Hematopoietic multipotent progenitor cell treated with erythropoietin and hydrocortisone succinate and interleukin-3 and kit ligand, for 17 days (in vitro differentiated cells): ENCODE data around the gene PDX1.

Experiments used
- DNase-seq: peaks from one replicate; pipeline ENCODE4 v3.0.0-alpha.2; 2015; ENCODE audit warnings: low spot score

The PDX1 gene

DNA sequence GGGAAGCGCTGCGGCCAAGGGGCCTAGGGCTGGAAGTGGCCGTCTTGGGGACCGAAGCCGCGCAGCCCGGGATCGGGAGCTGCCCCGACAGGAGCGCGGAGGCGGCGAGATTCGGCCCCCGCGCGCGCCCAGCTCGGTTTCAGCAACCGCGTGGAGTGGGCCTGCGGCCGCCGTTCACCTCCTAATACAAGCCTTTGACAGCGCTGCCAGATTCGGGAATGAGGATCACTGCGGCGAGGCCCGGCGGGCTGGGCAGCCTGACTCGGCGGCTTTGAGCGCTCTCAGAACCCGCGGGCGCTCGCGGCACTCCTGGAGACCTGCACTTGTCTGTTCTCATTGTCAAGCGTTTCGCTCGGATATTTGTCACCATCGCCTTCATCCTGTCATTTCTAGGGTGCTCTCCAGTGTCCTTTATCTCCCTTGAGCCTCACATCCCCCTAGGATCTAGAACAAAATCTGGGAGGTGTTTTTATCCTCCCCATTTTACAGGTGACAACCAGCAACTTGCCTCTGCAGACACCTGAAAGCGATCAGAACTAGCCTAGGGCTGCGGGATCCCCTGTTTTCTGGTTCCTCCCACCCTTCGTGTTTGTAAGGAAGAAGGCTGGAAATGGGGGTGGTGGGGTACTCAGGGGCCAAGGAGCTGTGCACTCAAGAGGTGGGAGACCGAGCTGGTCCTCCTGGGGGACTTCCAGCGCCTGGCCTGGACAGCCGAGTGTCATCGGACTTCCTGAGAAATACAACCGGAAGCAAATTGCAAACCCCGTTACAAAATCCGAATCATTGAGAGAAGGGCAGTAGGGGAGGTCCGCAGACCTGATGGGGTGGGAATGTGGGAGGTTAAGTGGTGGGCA, 50.8 kb downstream of the PDX1 start:
- no peak for DNase-seq

DNA sequence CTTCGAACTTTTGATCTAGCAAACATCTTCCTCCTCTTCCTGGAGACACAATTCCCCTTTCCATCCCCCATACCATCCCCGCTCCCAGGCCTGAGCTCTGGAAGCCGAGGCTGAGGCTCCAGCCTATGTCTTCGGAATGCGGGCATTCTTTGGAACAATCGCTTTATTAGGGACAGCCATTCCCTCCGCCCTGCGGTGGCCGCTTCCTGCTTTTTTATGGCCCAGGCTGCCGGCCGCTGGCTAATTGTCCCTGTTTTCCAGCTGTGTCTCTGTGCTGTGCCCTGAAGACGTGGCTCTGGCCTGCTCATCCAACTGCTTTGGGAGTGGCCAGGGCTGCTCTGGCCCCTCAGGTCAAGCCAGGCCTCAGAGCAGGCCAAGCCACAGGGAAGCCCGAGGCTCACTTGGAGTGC, 51.4 kb downstream of the PDX1 start:
- DNase-seq, result no peak

DNA sequence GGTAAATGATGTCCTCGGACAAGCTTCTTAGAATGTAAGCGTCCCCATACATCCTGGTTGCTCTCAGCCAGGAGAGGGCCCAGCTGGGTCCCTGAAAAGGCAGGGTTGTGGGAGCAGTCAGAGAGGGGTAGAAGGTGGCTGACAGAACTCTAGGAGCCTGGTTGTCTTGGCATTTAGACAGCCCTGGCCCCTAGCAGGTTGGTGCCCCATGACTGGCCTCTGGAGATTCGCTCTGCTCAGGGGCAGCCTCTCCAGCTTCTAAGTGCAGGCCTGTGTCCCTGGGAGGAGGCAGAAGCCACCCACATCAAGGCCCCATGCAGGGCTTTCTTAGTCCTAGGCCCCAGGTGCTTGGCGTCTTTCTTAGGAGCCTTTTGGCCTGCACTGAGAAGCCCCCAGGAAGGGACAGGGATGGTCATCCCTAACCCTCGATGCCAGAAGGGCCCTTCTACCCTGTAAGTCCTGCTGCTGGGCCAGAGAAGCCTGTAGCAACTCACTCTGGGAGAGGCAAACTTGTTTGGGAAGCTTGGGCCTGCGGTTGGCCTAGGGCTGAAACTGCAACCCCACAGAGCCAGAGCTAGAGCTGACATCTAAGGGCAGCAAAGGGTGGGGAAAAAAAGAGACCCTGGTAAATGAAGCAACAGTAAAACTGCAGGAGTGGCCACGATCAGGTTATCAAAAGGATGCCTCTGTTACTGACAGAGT, 52.1 kb downstream of the PDX1 start:
- no peak for DNase-seq

DNA sequence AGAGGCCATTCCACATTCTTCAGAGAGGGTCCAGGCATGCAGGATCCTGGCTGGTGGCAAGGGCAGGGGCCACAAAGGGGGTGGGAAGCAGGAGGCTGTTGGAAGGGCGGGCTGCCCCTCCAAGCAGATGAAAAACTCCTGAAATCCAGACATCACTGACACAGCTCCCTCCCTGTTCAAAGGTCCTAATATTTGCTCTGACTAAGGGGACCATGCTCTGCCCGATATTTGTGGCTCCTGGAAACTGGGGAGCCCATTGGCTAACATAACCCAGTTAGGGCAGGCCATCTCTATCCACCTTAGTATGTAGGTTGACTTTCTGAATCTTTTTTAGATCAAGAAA, 52.6 kb downstream of the PDX1 start:
- DNase-seq, result no peak

DNA sequence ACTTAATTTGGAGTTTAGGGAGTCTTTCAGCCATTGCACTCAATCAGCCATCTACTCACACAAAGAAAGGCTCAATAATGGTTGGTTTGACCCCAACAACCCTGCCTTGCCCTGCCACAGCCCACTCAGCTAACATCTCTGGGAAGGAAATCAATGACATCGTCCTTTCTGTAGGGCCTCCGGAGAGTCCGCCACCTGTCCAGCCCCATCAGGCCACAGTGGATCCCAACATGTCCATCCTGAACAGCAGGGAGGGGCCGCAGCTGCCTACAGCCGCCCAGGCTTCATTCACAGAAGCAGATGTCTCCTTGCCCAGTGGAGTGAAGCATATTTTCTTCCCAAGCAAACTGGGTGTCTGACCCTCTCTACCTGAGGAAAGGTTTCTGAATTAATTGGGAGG, 53.5 kb downstream of the PDX1 start:
- DNase-seq, result no peak

DNA sequence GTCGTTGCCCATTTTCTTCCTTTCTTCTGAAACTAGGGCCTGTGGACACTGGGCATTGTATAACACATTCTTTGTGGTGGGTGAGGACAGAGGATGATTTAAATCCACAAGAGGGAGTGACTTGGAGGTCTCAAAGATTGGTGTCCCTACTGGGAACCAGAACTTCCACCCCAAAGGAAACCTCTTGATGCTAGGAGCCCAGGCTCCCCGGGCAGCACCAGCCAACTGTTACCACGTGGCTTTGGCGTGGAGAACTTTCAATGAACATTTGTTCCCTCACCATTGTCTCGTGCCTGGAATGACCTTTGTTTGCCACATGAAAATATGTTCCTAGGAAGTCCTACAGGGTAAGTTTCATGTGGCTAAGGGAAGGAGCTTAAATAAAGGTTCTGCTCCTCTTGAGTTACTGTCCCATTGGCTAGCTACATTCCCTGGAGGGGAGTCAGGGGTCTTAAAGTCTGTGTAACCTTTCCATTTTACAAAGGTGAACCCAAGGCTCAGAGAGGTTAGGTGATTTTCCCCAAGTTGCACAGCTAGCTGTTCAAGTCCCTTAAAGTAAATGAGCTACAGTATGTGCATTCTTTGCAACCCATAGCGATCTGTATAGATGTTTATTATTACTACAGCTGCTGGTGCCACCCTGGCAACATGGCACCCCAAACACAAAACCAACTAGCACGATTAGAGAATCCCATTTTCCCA, 54.3 kb downstream of the PDX1 start:
- no peak for DNase-seq
